CD4-positive, alpha-beta T cell treated with Interleukin-6 at 100 ng/mL for 8 hours (primary cell): ENCODE results near the gene COL5A1.

Experiments
- DNase-seq: peaks from one replicate; pipeline ENCODE4 v3.0.0-alpha.2; 2020; ENCODE audit warnings: mixed read lengths, low spot score

COL5A1 gene

DNA sequence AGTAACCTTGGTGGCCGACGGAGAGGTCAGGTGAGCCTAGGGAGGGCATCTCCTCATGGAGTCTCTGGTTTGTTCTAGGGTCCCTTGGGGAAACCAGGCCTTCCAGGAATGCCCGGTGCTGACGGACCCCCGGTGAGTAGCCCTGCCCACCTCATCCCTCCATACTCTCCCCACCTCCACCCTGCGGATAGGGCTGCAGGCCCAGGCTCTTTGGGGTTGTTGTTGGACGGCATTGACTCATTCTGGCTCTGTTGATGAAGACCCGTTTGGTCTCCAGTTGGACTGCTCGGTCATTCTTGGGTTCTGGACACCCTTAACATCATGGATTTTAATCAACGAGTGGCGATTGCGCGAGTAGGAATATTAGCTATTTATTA lies 126.7 kb downstream of the COL5A1 start:
- no peak for DNase-seq

DNA sequence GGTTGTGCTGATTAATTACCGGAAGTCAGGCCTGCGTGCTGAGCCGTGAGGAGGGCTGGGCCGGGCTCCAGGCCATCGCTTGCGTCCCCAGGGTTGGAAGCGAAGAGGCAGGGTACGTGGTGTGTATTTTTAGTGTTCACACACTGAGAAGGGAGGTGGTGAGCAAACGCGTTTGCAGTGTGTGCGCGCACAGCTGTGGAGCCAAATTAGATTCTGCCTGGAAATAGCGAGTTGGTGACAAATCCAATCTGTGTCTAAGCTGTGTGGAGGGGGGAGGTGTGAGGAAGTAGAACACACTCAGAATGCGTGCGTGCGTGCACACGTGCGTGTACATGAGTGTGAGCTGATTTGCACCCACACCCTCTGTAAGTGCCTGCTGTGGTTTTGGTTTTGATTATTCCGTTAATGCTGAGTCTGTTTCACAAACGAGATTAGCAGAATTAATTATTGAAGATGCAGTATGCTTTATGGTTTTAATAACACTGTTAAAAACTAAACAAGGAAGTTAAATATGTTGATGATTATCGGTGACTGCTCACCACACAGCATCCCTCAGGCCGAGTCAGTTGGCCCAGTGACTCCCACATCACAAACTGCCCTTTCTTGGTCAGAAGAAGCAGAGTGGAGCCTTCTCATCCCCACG lies 127.2 kb downstream of the COL5A1 start:
- no peak for DNase-seq

GRCh38 chr9:134770972-134771971 lies 129.7 kb downstream of the COL5A1 start:
- DNase-seq, result no peak

DNA sequence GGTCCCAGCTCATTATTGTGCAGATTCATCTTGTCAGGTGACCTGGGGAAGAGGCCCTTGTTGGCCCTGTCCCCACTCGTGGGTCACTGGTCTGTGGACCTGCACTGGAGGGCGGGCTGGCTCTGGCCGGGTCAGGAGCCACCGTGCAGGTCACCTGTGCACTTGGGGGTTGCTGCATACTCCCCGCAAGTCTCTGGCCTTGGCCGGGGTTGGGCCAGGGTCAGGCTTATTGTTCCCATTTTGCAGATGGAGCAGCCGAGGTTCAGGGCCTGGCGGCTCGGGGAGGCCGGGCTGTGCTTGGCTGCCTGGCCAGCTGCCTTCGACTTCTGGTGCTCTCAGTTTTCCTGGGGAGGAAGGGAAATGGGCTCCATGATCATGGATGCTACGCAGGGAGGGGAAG lies 130.7 kb downstream of the COL5A1 start:
- DNase-seq, result no peak

DNA sequence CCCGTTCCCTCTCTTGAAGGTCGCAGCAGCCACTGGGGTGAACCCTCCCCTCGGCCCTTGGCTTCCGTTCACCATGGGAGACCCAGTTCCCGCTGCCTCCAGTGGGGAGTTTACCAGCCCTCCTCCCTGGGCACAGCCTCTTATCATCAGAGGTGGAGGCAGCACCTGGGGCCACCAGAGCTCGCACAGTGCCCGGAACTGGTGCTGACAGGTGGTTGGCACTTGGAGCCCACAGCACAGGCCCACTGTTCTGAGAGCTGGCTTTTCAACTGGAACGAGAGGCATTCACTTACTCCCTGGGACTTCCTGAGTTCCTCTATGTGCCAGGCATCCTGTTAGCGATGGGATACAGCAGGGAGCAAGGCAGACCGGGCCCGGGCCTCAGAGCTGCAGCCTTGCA lies 132.2 kb downstream of the COL5A1 start:
- DNase-seq, result no peak

DNA sequence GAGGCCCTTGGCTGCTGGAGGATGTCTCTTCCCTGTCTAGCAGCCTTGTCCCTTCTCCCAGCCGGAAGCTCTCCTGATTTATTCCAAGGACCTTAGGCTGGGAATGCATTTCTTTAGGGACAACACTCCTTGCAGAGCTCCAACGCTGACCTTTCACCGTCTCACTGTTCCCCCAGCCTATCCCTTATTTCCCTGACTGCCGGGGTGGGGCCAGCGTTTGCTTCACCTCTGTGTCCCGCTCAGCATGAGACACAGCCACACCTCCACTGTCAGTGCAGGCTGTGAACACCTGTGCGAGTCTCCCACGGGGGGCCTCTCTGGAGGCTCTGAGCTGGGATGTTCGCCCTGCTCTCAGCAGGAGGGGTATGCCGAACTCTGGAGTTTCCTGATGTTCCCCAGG lies 132.8 kb downstream of the COL5A1 start:
- DNase-seq, result no peak

GRCh38 chr9:134775081-134775951 lies 133.7 kb downstream of the COL5A1 start:
- no peak for DNase-seq

- no peak for DNase-seq
These were observed 134.6 kb downstream of the COL5A1 start for GRCh38 chr9:134776080-134776796.

GRCh38 chr9:134777153-134777552 lies 135.6 kb downstream of the COL5A1 start:
- DNase-seq, result no peak

GRCh38 chr9:134778156-134778555 lies 136.6 kb downstream of the COL5A1 start:
- DNase-seq, result no peak

- no peak for DNase-seq
These were observed 137.3 kb downstream of the COL5A1 start for GRCh38 chr9:134778841-134779411.

GRCh38 chr9:134779640-134780039 lies 138.0 kb downstream of the COL5A1 start:
- DNase-seq, result no peak

GRCh38 chr9:134781591-134782302 lies 140.1 kb downstream of the COL5A1 start:
- DNase-seq, result no peak

DNA sequence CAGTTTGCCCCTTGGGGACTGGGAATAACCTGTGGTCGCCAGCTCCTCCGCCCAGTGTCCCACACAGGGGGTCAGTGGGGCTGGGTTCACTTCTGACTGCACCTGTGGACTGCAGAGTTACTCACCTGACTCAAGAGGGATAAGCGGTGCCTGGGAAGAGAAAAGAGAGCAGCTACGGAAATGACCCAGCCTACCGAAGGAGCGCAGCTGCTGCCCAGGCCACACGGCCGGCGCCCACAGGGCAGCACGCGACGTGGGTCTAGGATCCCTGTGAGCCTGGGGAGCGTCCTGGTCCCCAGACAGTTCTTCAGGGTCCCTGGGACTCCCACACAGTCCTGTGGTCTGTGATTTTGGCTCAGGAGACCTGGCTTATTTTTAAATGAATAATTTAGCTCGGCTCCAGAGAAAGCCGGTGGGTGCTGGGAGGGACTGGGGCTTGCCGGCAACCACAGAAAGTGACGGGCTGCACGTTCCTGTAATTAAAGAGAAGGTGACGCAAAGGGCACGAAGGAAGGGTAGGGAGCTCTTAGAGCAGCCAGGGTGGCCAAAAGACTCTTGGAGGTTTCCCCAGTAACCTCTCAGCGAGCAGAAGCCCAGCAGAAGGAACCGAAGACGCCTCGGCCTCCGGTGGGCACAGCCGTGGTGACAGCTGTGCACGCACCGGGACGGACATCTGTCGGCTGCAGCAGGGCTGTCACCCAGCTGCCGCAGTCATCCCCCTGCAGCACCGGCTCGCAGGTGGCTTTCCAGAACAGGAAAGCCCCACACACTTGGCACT lies 141.5 kb downstream of the COL5A1 start:
- no peak for DNase-seq

DNA sequence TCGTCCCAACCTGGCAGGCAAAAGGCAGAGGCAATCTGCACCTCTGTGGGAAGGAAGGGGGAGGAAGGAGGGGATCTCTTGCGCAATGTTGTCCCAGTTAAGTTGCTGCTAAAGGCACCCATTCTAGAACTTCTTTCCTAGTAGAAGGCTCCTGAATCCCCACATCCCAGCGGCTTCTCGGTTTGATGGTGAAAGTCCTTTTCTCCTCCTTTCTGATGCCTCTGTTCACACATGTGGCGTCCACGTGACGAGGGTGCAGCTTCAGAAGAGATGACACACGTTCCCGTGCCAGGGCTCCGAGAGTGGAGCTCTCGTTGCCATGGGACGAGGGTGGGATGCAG lies 142.1 kb downstream of the COL5A1 start:
- no peak for DNase-seq

DNA sequence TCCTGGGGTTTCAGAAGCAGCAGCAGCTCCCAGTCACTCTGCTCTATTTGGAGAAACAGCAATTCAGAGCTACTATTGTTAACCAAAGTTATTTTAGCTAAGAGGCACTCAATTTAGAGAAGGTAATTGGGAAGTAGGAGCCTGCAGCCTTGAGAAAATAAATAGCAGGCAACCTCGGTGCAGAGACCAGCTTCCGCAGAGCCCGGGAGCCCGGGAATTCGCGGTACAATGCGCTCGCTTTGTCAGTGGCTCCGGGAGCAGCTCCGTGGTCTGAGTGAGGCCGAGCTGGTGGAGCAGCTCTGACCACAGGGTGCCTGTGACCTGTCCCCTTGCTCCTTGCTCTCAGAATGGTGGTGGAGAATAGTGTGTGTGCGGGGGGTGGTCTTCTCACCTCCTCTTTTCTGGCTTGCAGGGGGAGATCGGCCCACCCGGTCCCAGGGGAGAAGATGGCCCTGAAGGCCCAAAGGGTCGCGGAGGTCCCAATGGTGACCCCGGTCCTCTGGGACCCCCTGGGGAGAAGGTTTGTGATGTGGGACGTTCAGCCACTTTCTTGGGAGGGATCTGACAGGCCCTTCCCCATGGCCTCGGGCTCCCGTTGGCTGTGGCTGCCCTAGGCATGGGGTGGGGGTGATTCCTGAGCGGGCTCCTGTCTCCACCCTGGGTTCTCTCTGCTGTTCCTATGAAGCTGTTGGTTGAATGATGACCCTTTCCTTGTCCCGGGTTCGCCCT lies 143.1 kb downstream of the COL5A1 start:
- no peak for DNase-seq

DNA sequence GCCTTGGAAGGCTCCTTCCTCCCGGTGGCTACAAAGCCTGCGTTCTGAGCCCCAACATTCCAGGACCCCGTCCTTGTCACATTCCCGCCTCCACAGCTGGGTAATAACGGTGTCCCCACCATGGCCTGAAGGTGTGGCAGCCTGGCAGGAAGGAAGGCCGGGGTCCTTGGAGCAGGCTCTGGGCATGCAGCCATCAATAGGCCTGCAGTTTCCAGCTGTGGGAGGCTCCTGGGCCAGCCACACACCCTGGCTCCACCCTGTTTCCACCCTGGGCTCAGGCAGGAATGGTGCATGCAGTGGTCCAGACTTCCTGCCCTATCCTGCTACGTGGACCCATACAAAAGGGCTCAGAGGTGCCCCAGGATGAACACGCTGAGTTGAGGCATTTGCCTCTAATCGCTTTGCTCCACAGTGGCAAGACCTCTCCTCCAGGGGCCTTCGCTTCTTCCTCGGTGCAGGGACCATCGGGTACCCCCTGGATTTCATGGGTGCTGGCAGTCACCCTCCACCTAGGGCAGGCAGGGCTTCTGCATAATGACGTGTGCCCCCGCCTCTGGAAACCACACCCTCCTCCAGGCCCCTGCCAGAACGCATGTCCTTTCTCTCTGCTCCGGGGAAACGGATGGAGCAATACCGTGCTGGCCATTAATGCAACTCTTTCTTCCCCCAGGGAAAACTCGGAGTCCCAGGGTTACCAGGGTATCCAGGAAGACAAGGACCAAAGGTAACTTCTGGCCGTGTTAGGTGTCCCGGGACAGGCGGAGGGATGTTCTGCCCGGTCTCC lies 143.9 kb downstream of the COL5A1 start:
- no peak for DNase-seq
